WTC11 (cell line): Measurements from ENCODE around the gene SOX4. TPM values are rescaled to one million over a fixed set of nuclear protein-coding genes. Genes with fewer than 3 reads are reported as not detected.

ENCODE experiments used
- ATAC-seq: fragments of 200-7000 bp; cut with Tn5 transposase; 2 replicates; pipeline ENCODE4 v1.10.0; 2021; ENCODE audit warnings: mild to moderate bottlenecking, moderate library complexity
- CTCF ChIA-PET: fragments of 300-600 bp; sonication (Branson Sonifier 250); formaldehyde crosslinking; loops from one replicate; lab custom pipeline; 2021; ENCODE audit warnings: antibody characterized with exemption; lab: Charles Lee
- POLR2A ChIA-PET: fragments of 350-600 bp; sonication (Branson Sonifier 250); formaldehyde crosslinking; loops from one replicate; lab custom pipeline; 2021; ENCODE audit warnings: antibody characterized with exemption; lab: Charles Lee
- DNase-seq: peaks from one replicate; pipeline ENCODE4 v3.0.0; 2021; ENCODE audit warnings: low spot score
- H3K27ac Mint-ChIP-seq: 2 replicates; pipeline ENCODE4 v1.8.0; 2021; ENCODE audit warnings: mixed read lengths
- H3K27me3 Mint-ChIP-seq: 2 replicates; pipeline ENCODE4 v1.8.0; 2021; ENCODE audit warnings: low read depth, mild to moderate bottlenecking, moderate library complexity, mixed read lengths
- H3K36me3 Mint-ChIP-seq: 2 replicates; pipeline ENCODE4 v1.8.0; 2021; ENCODE audit warnings: mixed read lengths
- H3K4me1 Mint-ChIP-seq: 2 replicates; pipeline ENCODE4 v1.8.0; 2022; ENCODE audit warnings: mixed read lengths
- H3K4me3 Mint-ChIP-seq: 2 replicates; pipeline ENCODE4 v1.8.0; 2021; ENCODE audit warnings: mild to moderate bottlenecking, moderate library complexity, mixed read lengths
- H3K9me3 Mint-ChIP-seq: 2 replicates; pipeline ENCODE4 v1.8.0; 2021; ENCODE audit warnings: mixed read lengths
- ATF1 ChIP-seq: sonication (generic); formaldehyde crosslinking; IDR thresholded peaks from 2 replicates; pipeline ENCODE4 v1.8.1; 2023; ENCODE audit warnings: mild to moderate bottlenecking, moderate library complexity, missing genetic modification reagents
- ESRRA ChIP-seq: sonication (generic); formaldehyde crosslinking; IDR thresholded peaks from 2 replicates; pipeline ENCODE4 v1.8.1; 2022; ENCODE audit warnings: mild to moderate bottlenecking, missing genetic modification reagents, borderline replicate concordance
- ETV6 ChIP-seq: sonication (generic); formaldehyde crosslinking; IDR thresholded peaks from 2 replicates; pipeline ENCODE4 v1.8.1; 2022; ENCODE audit warnings: mild to moderate bottlenecking, missing genetic modification reagents
- NFATC4 ChIP-seq: fragments of 250-450 bp; sonication (Bioruptor Pico); IDR thresholded peaks from 2 replicates; pipeline ENCODE4 v1.9.0; 2021; ENCODE audit warnings: mild to moderate bottlenecking
- NFE2L1 ChIP-seq: sonication (generic); formaldehyde crosslinking; IDR thresholded peaks from 2 replicates; pipeline ENCODE4 v1.8.1; 2023; ENCODE audit warnings: missing genetic modification reagents
- SMAD4 ChIP-seq: sonication (generic); formaldehyde crosslinking; IDR thresholded peaks from 2 replicates; pipeline ENCODE4 v1.8.0; 2022; ENCODE audit warnings: mild to moderate bottlenecking, missing genetic modification reagents
- ZNF232 ChIP-seq: sonication (generic); formaldehyde crosslinking; IDR thresholded peaks from 2 replicates; pipeline ENCODE4 v1.8.0; 2022; ENCODE audit warnings: mild to moderate bottlenecking, missing genetic modification reagents
- total RNA-seq: library from RNA; stranded (reverse); gene quantifications from 3 replicates; pipeline ENCODE4 v1.2.3, GENCODE V29; 2021
- TF ChIP-seq, protein P1 (sequence below): sonication (generic); formaldehyde crosslinking; IDR thresholded peaks from 2 replicates; pipeline ENCODE4 v1.8.0; 2023; ENCODE audit warnings: missing genetic modification reagents, mild to moderate bottlenecking, borderline replicate concordance
- TF ChIP-seq, protein P2 (sequence below): fragments of 200-600 bp; IDR thresholded peaks from 2 replicates; pipeline ENCODE4 v1.8.0; 2022; ENCODE audit warnings: antibody characterized with exemption
- TF ChIP-seq, protein P3 (sequence below): sonication (generic); formaldehyde crosslinking; IDR thresholded peaks from 2 replicates; pipeline ENCODE4 v1.8.0; 2022; ENCODE audit warnings: mild to moderate bottlenecking, missing genetic modification reagents
- TF ChIP-seq, protein P4 (sequence below): sonication (generic); formaldehyde crosslinking; IDR thresholded peaks from 2 replicates; pipeline ENCODE4 v1.8.1; 2022; ENCODE audit warnings: low read depth, mild to moderate bottlenecking, moderate library complexity, missing genetic modification reagents, borderline replicate concordance

The SOX4 gene
- total RNA-seq, 1 experiment from 2014 or later, result 182 TPM

DNA sequence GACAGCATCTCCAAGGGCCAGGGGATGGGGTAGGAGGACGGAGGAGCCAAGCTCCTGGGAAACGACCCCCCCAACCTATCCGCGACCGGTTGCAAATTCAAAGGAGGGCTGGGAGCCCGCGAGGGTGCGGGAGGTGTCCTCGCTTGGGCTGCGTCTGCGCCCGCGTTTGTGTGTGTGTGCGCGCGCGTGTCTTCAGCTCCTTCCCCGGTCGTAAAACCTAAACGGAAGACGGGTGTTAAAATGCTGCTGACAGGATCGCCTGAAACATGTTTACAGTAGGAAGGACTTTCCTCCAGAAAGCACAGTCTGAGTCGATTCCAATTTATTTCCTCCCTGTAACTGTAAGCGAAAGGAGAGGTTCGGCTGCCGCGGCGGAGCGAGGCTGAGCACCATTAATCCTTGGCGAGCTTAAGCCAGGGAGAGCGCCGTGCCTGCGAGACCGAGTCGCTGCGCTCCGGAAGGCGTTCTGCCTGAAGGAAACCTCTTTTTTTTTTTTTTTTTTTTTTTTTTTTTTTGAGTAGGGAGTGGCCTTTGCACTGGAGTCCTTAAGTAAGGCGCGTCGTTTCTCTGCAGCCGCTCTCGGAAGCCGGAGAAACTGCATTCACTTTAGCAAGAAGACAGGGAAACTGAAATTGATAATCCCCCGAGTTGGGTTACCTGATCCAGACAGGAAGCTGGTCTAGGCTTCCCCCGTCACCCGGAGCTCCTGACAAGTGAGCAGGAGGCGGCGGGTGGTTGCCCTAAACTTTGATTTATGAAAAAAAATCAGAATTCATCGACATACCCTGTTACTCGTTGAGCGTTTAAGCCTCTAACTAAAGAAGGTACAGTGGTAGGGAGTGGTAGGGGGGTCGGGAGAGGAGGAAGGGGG, 4.8 kb upstream of the SOX4 start (continued):
- TF ChIP-seq, protein P1, sequence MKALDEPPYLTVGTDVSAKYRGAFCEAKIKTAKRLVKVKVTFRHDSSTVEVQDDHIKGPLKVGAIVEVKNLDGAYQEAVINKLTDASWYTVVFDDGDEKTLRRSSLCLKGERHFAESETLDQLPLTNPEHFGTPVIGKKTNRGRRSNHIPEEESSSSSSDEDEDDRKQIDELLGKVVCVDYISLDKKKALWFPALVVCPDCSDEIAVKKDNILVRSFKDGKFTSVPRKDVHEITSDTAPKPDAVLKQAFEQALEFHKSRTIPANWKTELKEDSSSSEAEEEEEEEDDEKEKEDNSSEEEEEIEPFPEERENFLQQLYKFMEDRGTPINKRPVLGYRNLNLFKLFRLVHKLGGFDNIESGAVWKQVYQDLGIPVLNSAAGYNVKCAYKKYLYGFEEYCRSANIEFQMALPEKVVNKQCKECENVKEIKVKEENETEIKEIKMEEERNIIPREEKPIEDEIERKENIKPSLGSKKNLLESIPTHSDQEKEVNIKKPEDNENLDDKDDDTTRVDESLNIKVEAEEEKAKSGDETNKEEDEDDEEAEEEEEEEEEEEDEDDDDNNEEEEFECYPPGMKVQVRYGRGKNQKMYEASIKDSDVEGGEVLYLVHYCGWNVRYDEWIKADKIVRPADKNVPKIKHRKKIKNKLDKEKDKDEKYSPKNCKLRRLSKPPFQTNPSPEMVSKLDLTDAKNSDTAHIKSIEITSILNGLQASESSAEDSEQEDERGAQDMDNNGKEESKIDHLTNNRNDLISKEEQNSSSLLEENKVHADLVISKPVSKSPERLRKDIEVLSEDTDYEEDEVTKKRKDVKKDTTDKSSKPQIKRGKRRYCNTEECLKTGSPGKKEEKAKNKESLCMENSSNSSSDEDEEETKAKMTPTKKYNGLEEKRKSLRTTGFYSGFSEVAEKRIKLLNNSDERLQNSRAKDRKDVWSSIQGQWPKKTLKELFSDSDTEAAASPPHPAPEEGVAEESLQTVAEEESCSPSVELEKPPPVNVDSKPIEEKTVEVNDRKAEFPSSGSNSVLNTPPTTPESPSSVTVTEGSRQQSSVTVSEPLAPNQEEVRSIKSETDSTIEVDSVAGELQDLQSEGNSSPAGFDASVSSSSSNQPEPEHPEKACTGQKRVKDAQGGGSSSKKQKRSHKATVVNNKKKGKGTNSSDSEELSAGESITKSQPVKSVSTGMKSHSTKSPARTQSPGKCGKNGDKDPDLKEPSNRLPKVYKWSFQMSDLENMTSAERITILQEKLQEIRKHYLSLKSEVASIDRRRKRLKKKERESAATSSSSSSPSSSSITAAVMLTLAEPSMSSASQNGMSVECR (CRISPR knock-in tag), result 0 out of 2 replicates have a peak, but pooled peaks have one; percentile 67

DNA sequence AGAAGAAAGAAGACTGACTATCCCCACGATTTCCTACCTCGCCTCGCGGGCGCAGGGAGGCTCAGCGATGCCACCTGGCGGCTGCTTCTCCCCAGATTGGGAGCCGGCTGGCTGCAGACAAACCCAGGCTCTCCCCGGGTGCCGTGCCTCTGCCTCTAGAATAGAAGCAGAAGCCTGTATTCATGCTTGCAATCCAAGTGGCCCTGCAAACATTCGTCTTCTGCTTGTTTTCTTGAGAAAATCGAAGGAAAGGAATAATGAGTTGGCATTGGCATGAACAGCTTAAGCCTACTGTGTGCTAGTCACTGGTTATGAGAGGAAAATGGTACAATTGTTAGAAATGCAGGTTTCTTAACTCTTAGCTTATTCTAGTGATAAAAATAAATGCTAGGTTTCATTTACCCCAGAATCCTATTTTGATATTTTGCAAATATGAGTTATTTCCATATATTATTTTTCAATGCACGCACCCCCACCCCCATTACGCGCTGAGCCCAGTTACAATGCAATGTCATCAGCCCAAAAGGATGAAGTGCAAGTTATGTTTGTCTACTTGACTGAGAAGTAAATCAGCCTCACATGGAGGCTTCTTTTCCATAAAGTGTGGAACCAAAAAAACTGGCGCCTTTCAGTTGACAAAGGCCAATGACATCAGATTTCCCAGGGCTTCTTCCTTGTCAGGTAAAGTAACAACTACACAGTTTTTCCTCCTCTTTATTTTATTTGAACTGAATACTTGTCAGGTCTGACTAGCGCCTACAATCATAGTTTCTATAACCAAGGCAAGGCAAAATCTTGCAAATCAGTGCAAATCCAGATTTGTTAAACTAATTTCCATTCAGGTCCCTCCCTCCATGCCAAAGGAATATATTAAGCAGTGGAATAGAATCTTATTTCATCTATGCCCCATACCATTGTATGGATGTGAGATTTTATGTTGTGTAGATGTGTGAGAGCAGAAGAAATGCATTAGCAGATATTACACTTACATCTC, 3.9 kb upstream of the SOX4 start:
- peak; percentile 33 for ATAC-seq
- TF ChIP-seq ETV6 (CRISPR knock-in tag) (0 out of 2 replicates have a peak, but pooled peaks have one; percentile 17), ESRRA (CRISPR knock-in tag) (no peak), ZNF232 (CRISPR knock-in tag) (no peak), NFE2L1 (CRISPR knock-in tag) (no peak), SMAD4 (CRISPR knock-in tag) (no peak)
- TF ChIP-seq, protein P2, sequence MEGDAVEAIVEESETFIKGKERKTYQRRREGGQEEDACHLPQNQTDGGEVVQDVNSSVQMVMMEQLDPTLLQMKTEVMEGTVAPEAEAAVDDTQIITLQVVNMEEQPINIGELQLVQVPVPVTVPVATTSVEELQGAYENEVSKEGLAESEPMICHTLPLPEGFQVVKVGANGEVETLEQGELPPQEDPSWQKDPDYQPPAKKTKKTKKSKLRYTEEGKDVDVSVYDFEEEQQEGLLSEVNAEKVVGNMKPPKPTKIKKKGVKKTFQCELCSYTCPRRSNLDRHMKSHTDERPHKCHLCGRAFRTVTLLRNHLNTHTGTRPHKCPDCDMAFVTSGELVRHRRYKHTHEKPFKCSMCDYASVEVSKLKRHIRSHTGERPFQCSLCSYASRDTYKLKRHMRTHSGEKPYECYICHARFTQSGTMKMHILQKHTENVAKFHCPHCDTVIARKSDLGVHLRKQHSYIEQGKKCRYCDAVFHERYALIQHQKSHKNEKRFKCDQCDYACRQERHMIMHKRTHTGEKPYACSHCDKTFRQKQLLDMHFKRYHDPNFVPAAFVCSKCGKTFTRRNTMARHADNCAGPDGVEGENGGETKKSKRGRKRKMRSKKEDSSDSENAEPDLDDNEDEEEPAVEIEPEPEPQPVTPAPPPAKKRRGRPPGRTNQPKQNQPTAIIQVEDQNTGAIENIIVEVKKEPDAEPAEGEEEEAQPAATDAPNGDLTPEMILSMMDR, result peak; percentile 73
- TF ChIP-seq, protein P3, sequence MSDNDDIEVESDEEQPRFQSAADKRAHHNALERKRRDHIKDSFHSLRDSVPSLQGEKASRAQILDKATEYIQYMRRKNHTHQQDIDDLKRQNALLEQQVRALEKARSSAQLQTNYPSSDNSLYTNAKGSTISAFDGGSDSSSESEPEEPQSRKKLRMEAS, result 0 out of 2 replicates have a peak, but pooled peaks have one; percentile 18

DNA sequence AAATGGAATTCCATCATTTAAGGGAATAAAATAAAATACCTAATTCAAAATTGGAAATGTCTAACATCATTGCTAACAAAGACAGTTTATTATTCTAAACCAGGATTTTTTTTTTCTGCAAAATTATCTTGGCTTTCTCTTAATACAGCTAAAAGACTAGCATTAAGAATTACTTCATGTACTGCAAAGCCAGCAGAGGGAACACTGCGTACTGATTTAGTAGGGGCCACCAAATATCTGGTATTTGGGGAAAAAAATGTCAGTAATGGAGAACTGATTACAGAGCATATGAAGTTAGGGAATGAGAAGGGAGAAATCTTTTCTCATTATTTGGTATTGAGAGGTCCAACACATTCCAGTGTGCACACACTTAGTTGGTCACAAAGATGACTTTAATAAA, 3.2 kb upstream of the SOX4 start:
- H3K27ac Mint-ChIP-seq, result no peak overlapping the region
- no peaks in the 10 kb centered on the region for H3K9me3 Mint-ChIP-seq
- peaks cover 18% of the 10 kb centered on the region for H3K4me1 Mint-ChIP-seq
- H3K4me3 Mint-ChIP-seq, result no peak overlapping the region
- H3K27me3 Mint-ChIP-seq, result peaks cover 12% of the 10 kb centered on the region
- DNase-seq (no peak), ATAC-seq (no peak)
- TF ChIP-seq ATF1 (CRISPR knock-in tag) (no peak), NFATC4 (CRISPR knock-in tag) (no peak)
- TF ChIP-seq, protein P4, sequence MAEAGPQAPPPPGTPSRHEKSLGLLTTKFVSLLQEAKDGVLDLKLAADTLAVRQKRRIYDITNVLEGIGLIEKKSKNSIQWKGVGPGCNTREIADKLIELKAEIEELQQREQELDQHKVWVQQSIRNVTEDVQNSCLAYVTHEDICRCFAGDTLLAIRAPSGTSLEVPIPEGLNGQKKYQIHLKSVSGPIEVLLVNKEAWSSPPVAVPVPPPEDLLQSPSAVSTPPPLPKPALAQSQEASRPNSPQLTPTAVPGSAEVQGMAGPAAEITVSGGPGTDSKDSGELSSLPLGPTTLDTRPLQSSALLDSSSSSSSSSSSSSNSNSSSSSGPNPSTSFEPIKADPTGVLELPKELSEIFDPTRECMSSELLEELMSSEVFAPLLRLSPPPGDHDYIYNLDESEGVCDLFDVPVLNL, result no peak
- peaks cover 4% of the 10 kb centered on the region for H3K36me3 Mint-ChIP-seq
- POLR2A ChIA-PET, result no interaction called here
- CTCF ChIA-PET, result interaction anchor here (1.3 kb wide), 1 partner anchor 75 kb away, joined by 3 read pairs; no protein-coding TSS in a partner anchor

More for the DNA sequence above, 3.9 kb upstream of the SOX4 start:
- Mint-ChIP-seq H3K27ac (no peak overlapping the region), H3K27me3 (peaks cover 12% of the 10 kb centered on the region), H3K4me3 (peak overlapping the region; percentile 95), H3K36me3 (peaks cover 2% of the 10 kb centered on the region), H3K9me3 (no peaks in the 10 kb centered on the region), H3K4me1 (peaks cover 18% of the 10 kb centered on the region)
- peak; percentile 96 for DNase-seq
- ChIA-PET CTCF (interaction anchor here (0.6 to 3.5 kb wide), 36 partner anchors 10 to 1310 kb away, joined by 3 to 22 read pairs (median 4); no protein-coding TSS in a partner anchor), POLR2A (interaction anchor here (0.6 to 1.9 kb wide), 6 partner anchors 12 to 611 kb away, joined by 3 to 15 read pairs (median 6); no protein-coding TSS in a partner anchor)
